CD4-positive, alpha-beta T cell treated with Interleukin-4 for 4 hours (primary cell): ENCODE results near the gene SLC6A1.

Source experiments
- DNase-seq: peaks from one replicate; pipeline ENCODE4 v3.0.0-alpha.2; 2020

Gene SLC6A1

GRCh38 chr3:10992017-10992942 is at the start of gene SLC6A1:
Gene SLC6A1 (plus strand): TSS chr3:10992748. CDS start chr3:11017212, 24,464 bp downstream.
- no peak for DNase-seq

- no peak for DNase-seq
Observed at GRCh38 chr3:10944866-10945265, 47.7 kb upstream of the SLC6A1 start.

GRCh38 chr3:10945683-10946287 is 46.8 kb upstream of the SLC6A1 start:
- DNase-seq, result peak; percentile 2

GRCh38 chr3:10946526-10946925 is 46.0 kb upstream of the SLC6A1 start:
- no peak for DNase-seq

- DNase-seq, result no peak
Observed at GRCh38 chr3:10948326-10948725, 44.2 kb upstream of the SLC6A1 start.

GRCh38 chr3:10949197-10949596 is 43.4 kb upstream of the SLC6A1 start:
- no peak for DNase-seq

- no peak for DNase-seq
Observed at GRCh38 chr3:10950476-10951294, 41.9 kb upstream of the SLC6A1 start.

GRCh38 chr3:10951295-10951926 is 41.1 kb upstream of the SLC6A1 start:
- no peak for DNase-seq

- no peak for DNase-seq
Observed at GRCh38 chr3:10952525-10952924, 40.0 kb upstream of the SLC6A1 start.

- no peak for DNase-seq
Observed at GRCh38 chr3:10954740-10955139, 37.8 kb upstream of the SLC6A1 start.

GRCh38 chr3:10955711-10956453 is 36.7 kb upstream of the SLC6A1 start:
- no peak for DNase-seq

GRCh38 chr3:10956531-10956930 is 36.0 kb upstream of the SLC6A1 start:
- DNase-seq, result no peak

- no peak for DNase-seq
Observed at GRCh38 chr3:10956986-10957385, 35.6 kb upstream of the SLC6A1 start.

GRCh38 chr3:10957976-10958749 is 34.4 kb upstream of the SLC6A1 start:
- DNase-seq, result no peak

- DNase-seq, result no peak
Observed at GRCh38 chr3:10960255-10960654, 32.3 kb upstream of the SLC6A1 start.

GRCh38 chr3:10961921-10962320 is 30.6 kb upstream of the SLC6A1 start:
- no peak for DNase-seq

GRCh38 chr3:10962481-10963036 is 30.0 kb upstream of the SLC6A1 start:
- no peak for DNase-seq

- no peak for DNase-seq
Observed at GRCh38 chr3:10964537-10965167, 27.9 kb upstream of the SLC6A1 start.

- DNase-seq, result no peak
Observed at GRCh38 chr3:10968401-10968800, 24.1 kb upstream of the SLC6A1 start.

- DNase-seq, result no peak
Observed at GRCh38 chr3:10970306-10970960, 22.1 kb upstream of the SLC6A1 start.
